Activated CD8-positive, alpha-beta T cell treated with anti-CD3 and anti-CD28 coated beads for 36 hours (primary cell): ENCODE measurements around the gene MRPS27. TPM values are rescaled to one million over a fixed set of nuclear protein-coding genes. Genes with fewer than 3 reads are reported as not detected.

Experiments
- ATAC-seq: fragments of 200-7000 bp; cut with Tn5 transposase; one replicate; pipeline ENCODE4 v1.10.0; 2021; ENCODE audit warnings: mild to moderate bottlenecking, moderate library complexity
- CTCF ChIA-PET: fragments of 350-600 bp; sonication (Branson Sonifier 250); formaldehyde crosslinking; loops from one replicate; lab custom pipeline; 2021; ENCODE audit warnings: antibody characterized with exemption; lab: Charles Lee
- POLR2A ChIA-PET: fragments of 350-600 bp; sonication (Branson Sonifier 250); formaldehyde crosslinking; loops from one replicate; lab custom pipeline; 2021; ENCODE audit warnings: antibody characterized with exemption; lab: Charles Lee
- DNase-seq: peaks from one replicate; pipeline ENCODE4 v3.0.0-alpha.2; 2020
- H3K27ac Mint-ChIP-seq: one replicate; pipeline ENCODE4 v1.8.0; 2021; ENCODE audit warnings: mild to moderate bottlenecking, mixed read lengths
- H3K27me3 Mint-ChIP-seq: one replicate; pipeline ENCODE4 v1.8.0; 2021; ENCODE audit warnings: mixed read lengths
- H3K36me3 Mint-ChIP-seq: one replicate; pipeline ENCODE4 v1.8.0; 2021; ENCODE audit warnings: low read depth, mixed read lengths
- H3K4me1 Mint-ChIP-seq: one replicate; pipeline ENCODE4 v1.8.0; 2021; ENCODE audit warnings: low read depth, mixed read lengths
- H3K4me3 Mint-ChIP-seq: one replicate; pipeline ENCODE4 v1.8.0; 2021; ENCODE audit warnings: mild to moderate bottlenecking, moderate library complexity, mixed read lengths
- H3K9me3 Mint-ChIP-seq: one replicate; pipeline ENCODE4 v1.8.0; 2021; ENCODE audit warnings: mixed read lengths
- CTCF ChIP-seq: fragments of 200-600 bp; IDR thresholded peaks from one replicate; pipeline ENCODE4 v1.8.0; 2022; ENCODE audit warnings: antibody characterized with exemption, mild to moderate bottlenecking
- intact Hi-C: fragments of 100-400 bp; cut with micrococcal nuclease; formaldehyde crosslinking; loops from one replicate; pipeline ENCODE4 v1.10.0; 2022
- total RNA-seq, 2 experiments: library from RNA; stranded (reverse); gene quantifications; one replicate each; pipeline ENCODE4 v1.2.3, GENCODE V29; 2021

Gene MRPS27
- total RNA-seq, 2 experiments from 2014 or later = 91.5 to 99.1 TPM

- POLR2A ChIA-PET = interaction anchor here (0.7 kb wide), 1 partner anchor 20 kb away, joined by 3 read pairs; no protein-coding TSS in a partner anchor
- Mint-ChIP-seq H3K4me1 (no peaks in the 10 kb centered on the region), H3K4me3 (no peak overlapping the region), H3K36me3 (peaks cover 21% of the 10 kb centered on the region), H3K27me3 (no peaks in the 10 kb centered on the region), H3K9me3 (no peaks in the 10 kb centered on the region), H3K27ac (no peak overlapping the region)
- no peak for ATAC-seq
- CTCF ChIA-PET = no interaction called here
- intact Hi-C loops = no loop called here
- TF ChIP-seq CTCF = no peak
- DNase-seq = no peak
These were observed 106.6 kb downstream of the MRPS27 start for GRCh38 chr5:72213482-72213881.

- H3K9me3 Mint-ChIP-seq = no peaks in the 10 kb centered on the region
- no peak overlapping the region for H3K27ac Mint-ChIP-seq
- H3K4me3 Mint-ChIP-seq = no peak overlapping the region
- no peaks in the 10 kb centered on the region for H3K4me1 Mint-ChIP-seq
- POLR2A ChIA-PET = no interaction called here
- intact Hi-C loops = no loop called here
- CTCF ChIA-PET = no interaction called here
- H3K27me3 Mint-ChIP-seq = no peaks in the 10 kb centered on the region
- ATAC-seq (no peak), DNase-seq (no peak)
- H3K36me3 Mint-ChIP-seq = peaks cover 11% of the 10 kb centered on the region
- no peak for TF ChIP-seq CTCF
These were observed 107.9 kb downstream of the MRPS27 start for GRCh38 chr5:72212171-72212570.

- Mint-ChIP-seq H3K9me3 (no peaks in the 10 kb centered on the region), H3K4me1 (peaks cover 2% of the 10 kb centered on the region), H3K36me3 (peaks cover 10% of the 10 kb centered on the region), H3K27ac (no peak overlapping the region), H3K4me3 (no peak overlapping the region), H3K27me3 (no peaks in the 10 kb centered on the region)
- ChIA-PET CTCF (interaction anchor here (0.9 kb wide), 1 partner anchor 55 kb away, joined by 3 read pairs; no protein-coding TSS in a partner anchor), POLR2A (no interaction called here)
- DNase-seq = no peak
- no peak for ATAC-seq
- intact Hi-C loops = no loop called here
- no peak for TF ChIP-seq CTCF
These were observed 109.0 kb downstream of the MRPS27 start for GRCh38 chr5:72210888-72211678.

- POLR2A ChIA-PET = no interaction called here
- no peak for TF ChIP-seq CTCF
- Mint-ChIP-seq H3K4me1 (peaks cover 5% of the 10 kb centered on the region), H3K27me3 (no peaks in the 10 kb centered on the region), H3K36me3 (peaks cover 11% of the 10 kb centered on the region), H3K9me3 (no peaks in the 10 kb centered on the region), H3K4me3 (no peak overlapping the region), H3K27ac (no peak overlapping the region)
- DNase-seq = no peak
- ATAC-seq = no peak
- intact Hi-C loops = no loop called here
- CTCF ChIA-PET = interaction anchor here (1.3 kb wide), 1 partner anchor 59 kb away, joined by 4 read pairs; no protein-coding TSS in a partner anchor
These were observed 110.6 kb downstream of the MRPS27 start for GRCh38 chr5:72209147-72210115.
